GM12801 (cell line): Measurements from ENCODE around the gene RNF40.

Experiments
- TF ChIP-seq, protein P1 (sequence below): IDR thresholded peaks from one replicate; pipeline ENCODE4 v1.5.1; 2011; ENCODE audit warnings: control low read depth; ENCODE audit not compliant: insufficient read length; ENCODE audit errors: extremely low read depth

The RNF40 gene

GRCh38 chr16:30744183-30744582, 17.9 kb upstream of the RNF40 start:
- TF ChIP-seq, protein P1, sequence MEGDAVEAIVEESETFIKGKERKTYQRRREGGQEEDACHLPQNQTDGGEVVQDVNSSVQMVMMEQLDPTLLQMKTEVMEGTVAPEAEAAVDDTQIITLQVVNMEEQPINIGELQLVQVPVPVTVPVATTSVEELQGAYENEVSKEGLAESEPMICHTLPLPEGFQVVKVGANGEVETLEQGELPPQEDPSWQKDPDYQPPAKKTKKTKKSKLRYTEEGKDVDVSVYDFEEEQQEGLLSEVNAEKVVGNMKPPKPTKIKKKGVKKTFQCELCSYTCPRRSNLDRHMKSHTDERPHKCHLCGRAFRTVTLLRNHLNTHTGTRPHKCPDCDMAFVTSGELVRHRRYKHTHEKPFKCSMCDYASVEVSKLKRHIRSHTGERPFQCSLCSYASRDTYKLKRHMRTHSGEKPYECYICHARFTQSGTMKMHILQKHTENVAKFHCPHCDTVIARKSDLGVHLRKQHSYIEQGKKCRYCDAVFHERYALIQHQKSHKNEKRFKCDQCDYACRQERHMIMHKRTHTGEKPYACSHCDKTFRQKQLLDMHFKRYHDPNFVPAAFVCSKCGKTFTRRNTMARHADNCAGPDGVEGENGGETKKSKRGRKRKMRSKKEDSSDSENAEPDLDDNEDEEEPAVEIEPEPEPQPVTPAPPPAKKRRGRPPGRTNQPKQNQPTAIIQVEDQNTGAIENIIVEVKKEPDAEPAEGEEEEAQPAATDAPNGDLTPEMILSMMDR: no peak

DNA sequence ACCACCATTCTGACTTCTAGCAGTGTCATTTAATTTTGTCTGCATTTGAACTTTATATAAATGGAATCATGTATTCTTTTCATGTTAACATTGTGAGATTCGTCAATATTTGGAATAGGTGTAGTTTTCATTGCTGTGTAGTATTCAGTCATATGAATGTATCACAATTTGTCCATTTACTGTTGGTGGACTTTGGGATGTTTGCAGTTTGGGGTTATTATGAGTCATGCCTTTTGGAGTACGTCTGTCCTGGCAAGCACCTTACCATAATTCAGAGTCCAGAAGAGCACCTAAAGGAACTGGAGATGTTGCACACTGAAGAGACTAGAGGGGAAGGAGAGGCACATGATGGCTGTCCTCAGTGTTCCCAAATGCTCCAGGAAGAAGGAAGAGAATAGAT, 17.0 kb upstream of the RNF40 start:
- TF ChIP-seq, protein P1: no peak

GRCh38 chr16:30746638-30747175, 15.4 kb upstream of the RNF40 start:
- TF ChIP-seq, protein P1: no peak

GRCh38 chr16:30747331-30747730, 14.8 kb upstream of the RNF40 start:
- TF ChIP-seq, protein P1: no peak

DNA sequence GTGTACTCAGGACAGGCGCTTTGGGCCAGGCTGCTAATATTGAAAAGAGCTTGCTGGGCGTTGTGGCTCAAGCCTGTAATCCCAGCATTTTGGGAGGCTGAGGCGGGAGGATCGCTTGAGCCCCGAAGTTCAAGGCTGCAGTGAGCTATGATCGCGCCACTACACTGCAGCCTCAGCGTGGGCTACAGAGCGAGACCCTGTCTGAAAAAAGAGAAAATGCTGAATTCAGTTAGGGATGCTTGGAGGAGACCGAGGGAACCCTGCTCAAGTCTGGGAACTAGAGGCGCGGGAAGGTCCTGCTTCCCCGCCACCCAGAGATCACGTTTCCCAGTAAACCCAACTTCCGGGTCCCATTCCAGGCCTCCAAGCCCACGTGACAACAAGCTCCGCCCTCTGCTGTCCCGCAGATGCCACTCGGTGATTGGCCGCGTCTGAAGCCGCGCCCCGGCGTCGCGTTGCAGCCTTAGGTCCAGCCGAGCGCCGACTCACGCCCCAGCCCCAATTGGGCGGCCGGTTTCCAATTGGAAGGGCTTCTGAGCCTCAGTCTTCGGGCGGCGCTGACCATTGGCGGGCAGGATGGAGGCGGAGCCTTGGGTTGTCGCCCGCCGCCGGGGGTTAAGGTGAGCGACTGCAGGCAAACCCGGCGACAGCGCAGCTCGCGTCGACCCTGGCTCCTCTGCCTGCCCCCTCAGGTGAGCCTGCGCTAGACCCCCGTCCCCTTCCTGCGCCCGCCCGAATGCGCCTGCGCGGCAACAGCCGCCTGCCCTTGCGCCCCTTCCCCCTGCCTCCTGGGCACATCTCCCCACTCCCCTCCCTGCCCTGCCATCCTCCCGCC, 14.1 kb upstream of the RNF40 start, which contains the start of gene PHKG2:
TSS of gene PHKG2 (plus strand) at position 627 of the 835 bp plus-strand sequence. CDS start 396 bp downstream, outside the sequence.
- TF ChIP-seq, protein P1: no peak

GRCh38 chr16:30748634-30749445, 13.3 kb upstream of the RNF40 start:
- TF ChIP-seq, protein P1: no peak

DNA sequence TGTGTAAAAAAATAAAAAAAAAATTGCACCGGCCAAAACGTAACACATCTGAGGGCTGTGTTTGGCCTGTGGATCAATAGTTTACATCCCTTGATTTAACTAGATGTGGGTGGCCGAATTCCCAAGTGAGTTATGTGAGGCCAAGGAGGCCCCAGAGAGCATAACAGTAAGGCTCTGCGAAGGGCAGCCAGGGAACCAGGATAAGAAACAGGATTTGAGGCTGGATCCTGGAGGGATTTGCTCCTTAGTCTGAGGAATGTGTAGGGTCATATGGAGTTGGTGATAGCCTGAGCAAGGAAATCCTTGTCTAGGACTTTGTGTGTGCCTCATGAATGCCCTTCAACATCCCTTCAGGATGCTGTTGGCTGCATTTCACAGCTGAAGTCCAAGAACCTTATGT, 11.9 kb upstream of the RNF40 start:
- TF ChIP-seq, protein P1: no peak
